Measurements from ENCODE around the gene C8A. TPM values are rescaled to one million over a fixed set of nuclear protein-coding genes. Genes with fewer than 3 reads are reported as not detected.

The C8A gene
- total RNA-seq, 2 donors from 2014 or later, result not detected

- no peak overlapping the region for H3K27ac ChIP-seq (ENCODE audit: low read depth, low read length)
- no peaks in the 10 kb centered on the region for H3K9me3 ChIP-seq (ENCODE audit: control insufficient read depth, low read length)
- no peaks in the 10 kb centered on the region for H3K4me1 ChIP-seq (ENCODE audit: control insufficient read depth, insufficient read depth, low read length)
- H3K4me3 Mint-ChIP-seq, result no peak overlapping the region
- DNase-seq, result no peak
- H3K9me3 Mint-ChIP-seq, result no peaks in the 10 kb centered on the region
- H3K27me3 ChIP-seq (ENCODE audit: control insufficient read depth, insufficient read depth, low read length, poor library complexity, severe bottlenecking), result peaks cover 19% of the 10 kb centered on the region
- H3K27me3 Mint-ChIP-seq (ENCODE audit: insufficient read depth), result peaks cover 59% of the 10 kb centered on the region
- no peaks in the 10 kb centered on the region for H3K36me3 Mint-ChIP-seq (ENCODE audit: low read depth)
- no peaks in the 10 kb centered on the region for H3K4me1 Mint-ChIP-seq
- H3K27ac Mint-ChIP-seq, result no peak overlapping the region
- 88% methylated on average over 1 of the region's 1 CpG; no CpG with 5 or more reads in 1 of the 2 experiments for WGBS, 2 experiments (ENCODE audit: insufficient coverage in 1 of 2, insufficient read length in 1 of 2)
- H3K36me3 ChIP-seq (ENCODE audit: control insufficient read depth, insufficient read depth, low read length), result no peaks in the 10 kb centered on the region
- H3K4me3 ChIP-seq (ENCODE audit: low read length), result no peak overlapping the region
- H3K9ac ChIP-seq (ENCODE audit: extremely low read depth, low read length, poor library complexity, severe bottlenecking), result no peak overlapping the region
- TF ChIP-seq CTCF (conservative IDR thresholded peaks at IDR 0.05), result no peak
These were observed 18.6 kb downstream of the C8A start for GRCh38 chr1:56873213-56873612.

GRCh38 chr1:56874689-56875088 is 20.1 kb downstream of the C8A start:
- H3K36me3 ChIP-seq (ENCODE audit: control insufficient read depth, insufficient read depth, low read length), result no peaks in the 10 kb centered on the region
- Mint-ChIP-seq H3K27ac (no peak overlapping the region), H3K27me3 (ENCODE audit: insufficient read depth) (peaks cover 47% of the 10 kb centered on the region), H3K4me3 (no peak overlapping the region), H3K4me1 (no peaks in the 10 kb centered on the region), H3K9me3 (no peaks in the 10 kb centered on the region), H3K36me3 (ENCODE audit: low read depth) (no peaks in the 10 kb centered on the region)
- no peak overlapping the region for H3K4me3 ChIP-seq (ENCODE audit: low read length)
- no peak for TF ChIP-seq CTCF (conservative IDR thresholded peaks at IDR 0.05)
- DNase-seq, result no peak
- 91 to 100% methylated on average over 2 to 4 of the region's 4 CpGs for WGBS, 2 experiments (ENCODE audit: insufficient coverage in 1 of 2, insufficient read length in 1 of 2)
- H3K9me3 ChIP-seq (ENCODE audit: control insufficient read depth, low read length), result no peaks in the 10 kb centered on the region
- H3K4me1 ChIP-seq (ENCODE audit: control insufficient read depth, insufficient read depth, low read length), result no peaks in the 10 kb centered on the region
- no peak overlapping the region for H3K9ac ChIP-seq (ENCODE audit: extremely low read depth, low read length, poor library complexity, severe bottlenecking)
- no peak overlapping the region for H3K27ac ChIP-seq (ENCODE audit: low read depth, low read length)
- H3K27me3 ChIP-seq (ENCODE audit: control insufficient read depth, insufficient read depth, low read length, poor library complexity, severe bottlenecking), result peaks cover 27% of the 10 kb centered on the region

GRCh38 chr1:56877973-56878372 is 23.4 kb downstream of the C8A start:
- Mint-ChIP-seq H3K4me1 (no peaks in the 10 kb centered on the region), H3K27ac (no peak overlapping the region), H3K9me3 (no peaks in the 10 kb centered on the region), H3K36me3 (ENCODE audit: low read depth) (no peaks in the 10 kb centered on the region), H3K4me3 (no peak overlapping the region), H3K27me3 (ENCODE audit: insufficient read depth) (peaks cover 36% of the 10 kb centered on the region)
- Histone ChIP-seq H3K4me1 (ENCODE audit: control insufficient read depth, insufficient read depth, low read length) (no peaks in the 10 kb centered on the region), H3K9ac (ENCODE audit: extremely low read depth, low read length, poor library complexity, severe bottlenecking) (no peak overlapping the region), H3K27me3 (ENCODE audit: control insufficient read depth, insufficient read depth, low read length, poor library complexity, severe bottlenecking) (peaks cover 22% of the 10 kb centered on the region), H3K9me3 (ENCODE audit: control insufficient read depth, low read length) (no peaks in the 10 kb centered on the region), H3K4me3 (ENCODE audit: low read length) (no peak overlapping the region), H3K27ac (ENCODE audit: low read depth, low read length) (no peak overlapping the region), H3K36me3 (ENCODE audit: control insufficient read depth, insufficient read depth, low read length) (no peaks in the 10 kb centered on the region)
- no peak for DNase-seq
- WGBS, 2 experiments (ENCODE audit: insufficient coverage in 1 of 2, insufficient read length in 1 of 2), result 94% methylated on average over 3 of the region's 3 CpGs; no CpG with 5 or more reads in 1 of the 2 experiments
- no peak for TF ChIP-seq CTCF (conservative IDR thresholded peaks at IDR 0.05)

Measured in endodermal cell (in vitro differentiated cells).